ENCODE results near the gene SELENON. TPM values are rescaled to one million over a fixed set of nuclear protein-coding genes. Genes with fewer than 3 reads are reported as not detected.

Gene SELENON
- total RNA-seq, 1 experiment from 2014 or later, result 108 TPM

- Histone ChIP-seq H3K4me3 (ENCODE audit: insufficient read depth, low read depth, low read length) (no peak overlapping the region), H3K27me3 (ENCODE audit: control insufficient read depth, insufficient read depth, low read length) (0 out of 2 replicates have a peak, but pooled peaks cover 2% of the 10 kb centered on the region), H3K36me3 (replicated peaks; ENCODE audit: control insufficient read depth, insufficient read depth, low read length) (peaks cover 8% of the 10 kb centered on the region)
- peak; percentile 84 for DNase-seq
These were observed 18.0 kb downstream of the SELENON start for GRCh38 chr1:25817840-25818501.

- H3K4me3 ChIP-seq (ENCODE audit: insufficient read depth, low read depth, low read length), result no peak overlapping the region
- H3K36me3 ChIP-seq (replicated peaks; ENCODE audit: control insufficient read depth, insufficient read depth, low read length), result peaks cover 8% of the 10 kb centered on the region
- H3K27me3 ChIP-seq (ENCODE audit: control insufficient read depth, insufficient read depth, low read length), result 0 out of 2 replicates have a peak, but pooled peaks cover 2% of the 10 kb centered on the region
- DNase-seq, result no peak
These were observed 18.6 kb downstream of the SELENON start for GRCh38 chr1:25818569-25818968.

GRCh38 chr1:25819491-25820246 is 19.7 kb downstream of the SELENON start, which contains the start of gene MTFR1L:
TSS of gene MTFR1L (plus strand) at chr1:25819954. CDS start at chr1:25823105, 3,151 bp downstream.
- H3K27me3 ChIP-seq (ENCODE audit: control insufficient read depth, insufficient read depth, low read length), result 0 out of 2 replicates have a peak, but pooled peaks cover 2% of the 10 kb centered on the region
- DNase-seq, result peak; percentile 99
- peak within 1 kb of the TSS; percentile 97 for H3K4me3 ChIP-seq (ENCODE audit: insufficient read depth, low read depth, low read length)
- H3K36me3 ChIP-seq (replicated peaks; ENCODE audit: control insufficient read depth, insufficient read depth, low read length), result no peaks in the 10 kb centered on the region

GRCh38 chr1:25820247-25821111 is 20.5 kb downstream of the SELENON start:
- Histone ChIP-seq H3K4me3 (ENCODE audit: insufficient read depth, low read depth, low read length) (peak overlapping the region; percentile 97), H3K27me3 (ENCODE audit: control insufficient read depth, insufficient read depth, low read length) (0 out of 2 replicates have a peak, but pooled peaks cover 2% of the 10 kb centered on the region), H3K36me3 (replicated peaks; ENCODE audit: control insufficient read depth, insufficient read depth, low read length) (no peaks in the 10 kb centered on the region)
- peak; percentile 87 for DNase-seq

GRCh38 chr1:25821112-25821476 is 21.1 kb downstream of the SELENON start:
- H3K36me3 ChIP-seq (replicated peaks; ENCODE audit: control insufficient read depth, insufficient read depth, low read length), result no peaks in the 10 kb centered on the region
- H3K4me3 ChIP-seq (ENCODE audit: insufficient read depth, low read depth, low read length), result peak overlapping the region; percentile 97
- H3K27me3 ChIP-seq (ENCODE audit: control insufficient read depth, insufficient read depth, low read length), result 0 out of 2 replicates have a peak, but pooled peaks cover 2% of the 10 kb centered on the region
- DNase-seq, result no peak

- Histone ChIP-seq H3K27me3 (ENCODE audit: control insufficient read depth, insufficient read depth, low read length) (0 out of 2 replicates have a peak, but pooled peaks cover 2% of the 10 kb centered on the region), H3K36me3 (replicated peaks; ENCODE audit: control insufficient read depth, insufficient read depth, low read length) (no peaks in the 10 kb centered on the region), H3K4me3 (ENCODE audit: insufficient read depth, low read depth, low read length) (no peak overlapping the region)
- DNase-seq, result no peak
These were observed 21.7 kb downstream of the SELENON start for GRCh38 chr1:25821630-25822091.

GRCh38 chr1:25825605-25826004 is 25.6 kb downstream of the SELENON start:
- Histone ChIP-seq H3K4me3 (ENCODE audit: insufficient read depth, low read depth, low read length) (no peak overlapping the region), H3K36me3 (replicated peaks; ENCODE audit: control insufficient read depth, insufficient read depth, low read length) (peaks cover 21% of the 10 kb centered on the region), H3K27me3 (ENCODE audit: control insufficient read depth, insufficient read depth, low read length) (0 out of 2 replicates have a peak, but pooled peaks cover 2% of the 10 kb centered on the region)
- no peak for DNase-seq

- H3K36me3 ChIP-seq (replicated peaks; ENCODE audit: control insufficient read depth, insufficient read depth, low read length), result peaks cover 30% of the 10 kb centered on the region
- no peak overlapping the region for H3K4me3 ChIP-seq (ENCODE audit: insufficient read depth, low read depth, low read length)
- H3K27me3 ChIP-seq (ENCODE audit: control insufficient read depth, insufficient read depth, low read length), result no peaks in the 10 kb centered on the region
- no peak for DNase-seq
These were observed 26.6 kb downstream of the SELENON start for GRCh38 chr1:25826571-25826970.

GRCh38 chr1:25828491-25828890 is 28.5 kb downstream of the SELENON start:
- H3K4me3 ChIP-seq (ENCODE audit: insufficient read depth, low read depth, low read length), result no peak overlapping the region
- no peak for DNase-seq
- peaks cover 42% of the 10 kb centered on the region for H3K36me3 ChIP-seq (replicated peaks; ENCODE audit: control insufficient read depth, insufficient read depth, low read length)
- no peaks in the 10 kb centered on the region for H3K27me3 ChIP-seq (ENCODE audit: control insufficient read depth, insufficient read depth, low read length)

GRCh38 chr1:25829046-25829445 is 29.1 kb downstream of the SELENON start:
- no peak for DNase-seq
- peaks cover 42% of the 10 kb centered on the region for H3K36me3 ChIP-seq (replicated peaks; ENCODE audit: control insufficient read depth, insufficient read depth, low read length)

GRCh38 chr1:25831569-25832196 is 31.7 kb downstream of the SELENON start:
- Histone ChIP-seq H3K36me3 (replicated peaks; ENCODE audit: control insufficient read depth, insufficient read depth, low read length) (peaks cover 56% of the 10 kb centered on the region), H3K4me3 (ENCODE audit: insufficient read depth, low read depth, low read length) (no peak overlapping the region), H3K27me3 (ENCODE audit: control insufficient read depth, insufficient read depth, low read length) (no peaks in the 10 kb centered on the region)
- DNase-seq, result no peak

More at GRCh38 chr1:25829046-25829445, 29.1 kb downstream of the SELENON start:
- Histone ChIP-seq H3K4me3 (ENCODE audit: insufficient read depth, low read depth, low read length) (no peak overlapping the region), H3K27me3 (ENCODE audit: control insufficient read depth, insufficient read depth, low read length) (no peaks in the 10 kb centered on the region)

GRCh38 chr1:25832336-25833037 is 32.5 kb downstream of the SELENON start:
- Histone ChIP-seq H3K27me3 (ENCODE audit: control insufficient read depth, insufficient read depth, low read length) (no peaks in the 10 kb centered on the region), H3K36me3 (replicated peaks; ENCODE audit: control insufficient read depth, insufficient read depth, low read length) (peaks cover 57% of the 10 kb centered on the region), H3K4me3 (ENCODE audit: insufficient read depth, low read depth, low read length) (no peak overlapping the region)
- no peak for DNase-seq

GRCh38 chr1:25833158-25833557 is 33.2 kb downstream of the SELENON start:
- Histone ChIP-seq H3K4me3 (ENCODE audit: insufficient read depth, low read depth, low read length) (no peak overlapping the region), H3K27me3 (ENCODE audit: control insufficient read depth, insufficient read depth, low read length) (no peaks in the 10 kb centered on the region), H3K36me3 (replicated peaks; ENCODE audit: control insufficient read depth, insufficient read depth, low read length) (peaks cover 53% of the 10 kb centered on the region)
- no peak for DNase-seq

Measured in H7 (cell line).